ENCODE data around the gene PDE7B.

PDE7B gene

DNA sequence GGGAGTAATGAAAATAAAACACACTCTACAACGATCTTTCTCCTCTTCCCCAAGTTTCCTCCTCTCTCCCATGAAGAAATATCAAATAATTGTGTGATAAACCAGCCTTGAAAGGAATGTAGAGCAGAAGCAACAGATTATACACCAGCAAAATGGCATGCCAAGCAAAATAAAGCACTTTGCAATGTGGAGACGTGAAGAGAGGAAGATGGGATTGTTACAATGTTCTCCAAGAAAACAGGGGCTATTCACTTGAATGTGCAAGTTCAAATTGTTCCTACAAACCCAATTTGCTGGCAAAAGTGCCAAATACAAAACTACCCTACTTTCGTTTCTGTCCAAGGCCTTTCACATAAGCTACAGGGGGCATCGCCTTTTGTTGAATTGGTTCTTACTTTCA is 185.1 kb downstream of the PDE7B start:
- DNase-seq, result no peak

- DNase-seq, result no peak
Observed at GRCh38 chr6:136037242-136037875, 185.9 kb downstream of the PDE7B start.

DNA sequence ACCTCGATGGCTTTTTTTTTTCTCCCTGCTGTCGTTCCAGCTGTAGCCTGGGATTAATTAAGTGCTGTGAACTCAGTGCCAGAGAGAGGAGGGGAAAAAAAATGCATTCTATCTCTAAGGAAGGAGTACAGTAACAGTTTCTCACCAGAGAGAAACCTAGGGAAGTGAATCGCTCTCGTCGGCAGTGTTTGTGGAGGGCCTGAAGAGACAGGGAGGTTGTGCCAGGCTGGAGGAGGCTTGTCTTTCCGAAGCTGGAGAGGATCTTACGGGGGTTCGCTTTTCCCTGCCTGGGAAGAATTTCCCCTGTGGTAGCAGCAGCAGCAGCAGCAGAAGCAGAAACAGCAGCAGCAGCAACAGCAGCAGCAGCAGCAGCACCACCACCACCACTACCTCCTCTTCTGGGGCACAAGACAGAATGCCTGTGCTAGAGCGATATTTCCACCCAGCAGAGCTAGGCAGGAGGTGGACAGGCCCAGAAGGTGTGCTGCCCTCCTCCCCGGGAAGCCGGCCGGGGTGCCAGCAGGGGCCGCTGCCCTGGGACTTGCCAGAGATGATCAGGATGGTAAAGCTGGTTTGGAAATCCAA is 186.5 kb downstream of the PDE7B start:
- no peak for DNase-seq

DNA sequence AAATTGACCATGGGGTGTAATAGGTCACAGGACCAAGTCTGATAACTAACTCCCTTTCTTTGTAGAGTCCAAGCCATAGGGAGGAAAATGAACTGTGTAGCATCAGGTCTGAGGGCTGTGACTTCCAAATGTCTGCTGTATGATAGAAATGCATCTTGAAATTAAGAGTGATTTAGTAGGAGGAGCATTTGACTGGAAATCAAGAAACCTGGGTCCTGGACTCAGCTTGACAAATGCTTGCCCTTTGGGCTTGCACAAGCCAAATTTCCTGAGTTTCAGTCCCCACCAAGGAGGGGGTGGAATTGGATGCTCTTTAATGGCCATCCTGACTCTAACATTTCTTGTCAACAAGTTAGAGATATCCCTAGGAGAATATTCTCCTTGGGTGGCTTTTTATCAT is 187.0 kb downstream of the PDE7B start:
- no peak for DNase-seq

DNA sequence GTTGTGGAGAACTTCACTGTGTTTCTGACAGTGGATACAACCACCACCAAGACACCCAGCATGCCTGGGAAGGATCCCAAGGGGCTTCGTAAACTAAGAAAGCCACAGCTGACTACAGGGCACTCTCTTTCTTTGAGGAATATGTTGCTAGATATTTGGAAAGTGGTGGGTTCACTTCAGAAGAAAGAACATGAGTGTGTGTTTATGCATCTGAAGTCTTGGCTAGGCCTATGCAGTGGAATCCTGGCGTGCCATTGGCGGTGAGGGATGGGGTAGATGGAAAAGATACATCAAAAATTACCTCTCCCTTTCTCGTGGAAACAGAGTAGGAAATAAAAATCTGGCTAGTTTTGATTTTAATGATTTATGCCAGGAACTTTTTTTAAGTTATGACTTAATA is 187.7 kb downstream of the PDE7B start:
- DNase-seq, result no peak

- DNase-seq, result no peak
Observed at GRCh38 chr6:136050475-136050874, 199.0 kb downstream of the PDE7B start.

- peak; percentile 45 for DNase-seq
Observed at GRCh38 chr6:136051140-136051775, 199.8 kb downstream of the PDE7B start.

DNA sequence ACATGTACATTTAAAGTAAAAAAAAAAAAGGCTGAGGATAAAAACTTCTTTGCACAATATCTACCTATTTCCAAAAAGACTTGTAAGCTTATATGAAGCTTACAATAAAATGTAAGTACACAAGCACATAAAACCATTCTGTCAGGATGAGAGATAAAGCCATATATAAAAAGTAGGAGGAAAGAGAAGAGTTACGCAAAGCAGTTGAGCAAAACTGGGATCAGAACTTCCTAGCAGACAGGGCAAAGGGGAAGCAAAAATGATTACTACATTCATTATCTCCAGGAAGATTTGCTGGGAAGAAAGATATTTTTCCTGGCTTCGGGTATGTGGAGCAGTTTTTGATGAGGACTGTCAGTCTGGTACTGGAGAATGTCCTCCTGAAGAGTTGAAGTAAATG is 200.5 kb downstream of the PDE7B start:
- DNase-seq, result no peak

DNA sequence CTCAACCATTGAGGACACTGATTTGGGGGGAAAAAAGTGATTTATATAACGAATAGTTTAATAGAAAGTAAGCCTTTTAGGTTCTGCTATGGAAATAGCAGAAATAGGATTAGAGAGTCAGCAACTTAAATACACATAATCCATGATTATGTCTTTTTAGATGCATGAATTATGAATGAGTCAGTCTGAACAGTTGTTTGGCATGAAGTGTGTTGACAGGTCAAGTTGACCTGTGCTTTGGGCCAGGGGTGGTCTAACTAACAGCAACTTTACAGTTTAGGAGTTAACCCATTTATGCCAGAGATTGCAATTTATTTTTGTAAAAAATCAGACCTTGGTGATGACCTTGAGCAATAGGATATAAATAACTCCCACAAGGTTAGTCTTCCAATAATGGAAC is 207.4 kb downstream of the PDE7B start:
- no peak for DNase-seq

DNA sequence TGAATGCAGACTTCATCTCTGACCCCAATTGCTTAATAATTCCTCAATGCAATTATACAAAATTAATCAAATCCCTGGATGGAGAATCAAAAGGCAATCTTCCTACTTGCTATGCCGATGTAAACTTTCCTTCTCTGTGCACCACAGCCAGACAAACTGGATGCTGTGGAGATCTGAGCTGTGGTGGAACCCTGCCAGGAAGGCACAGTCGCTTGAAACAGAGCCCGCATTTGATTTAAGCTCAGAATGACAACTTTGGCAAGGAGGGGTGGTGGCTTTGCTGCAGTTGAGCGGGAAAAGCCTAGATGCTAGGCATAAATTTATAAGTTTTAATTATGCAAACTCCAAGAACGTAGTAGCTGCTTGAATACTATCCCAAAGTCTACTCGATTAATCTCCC is 207.8 kb downstream of the PDE7B start:
- no peak for DNase-seq

DNA sequence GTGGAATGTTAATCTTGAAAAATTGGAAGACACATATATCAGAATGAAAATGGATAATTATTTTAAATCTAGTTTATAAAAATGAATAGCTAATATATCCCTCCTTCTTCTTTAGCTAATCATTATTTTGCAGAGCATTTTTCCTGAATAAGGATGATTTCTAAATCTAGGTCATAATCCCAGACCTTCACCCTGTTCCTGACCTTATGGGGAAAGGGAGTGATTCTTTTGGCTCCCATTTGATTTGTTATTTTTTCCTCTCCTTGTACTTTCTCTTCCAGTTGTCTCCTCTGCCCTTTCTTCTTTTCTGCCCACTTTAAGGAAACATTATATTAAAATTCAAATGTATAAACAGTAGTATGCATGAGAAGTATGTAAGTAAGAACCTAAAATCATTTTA is 208.6 kb downstream of the PDE7B start:
- DNase-seq, result no peak

GRCh38 chr6:136060759-136061158 is 209.3 kb downstream of the PDE7B start:
- no peak for DNase-seq

DNA sequence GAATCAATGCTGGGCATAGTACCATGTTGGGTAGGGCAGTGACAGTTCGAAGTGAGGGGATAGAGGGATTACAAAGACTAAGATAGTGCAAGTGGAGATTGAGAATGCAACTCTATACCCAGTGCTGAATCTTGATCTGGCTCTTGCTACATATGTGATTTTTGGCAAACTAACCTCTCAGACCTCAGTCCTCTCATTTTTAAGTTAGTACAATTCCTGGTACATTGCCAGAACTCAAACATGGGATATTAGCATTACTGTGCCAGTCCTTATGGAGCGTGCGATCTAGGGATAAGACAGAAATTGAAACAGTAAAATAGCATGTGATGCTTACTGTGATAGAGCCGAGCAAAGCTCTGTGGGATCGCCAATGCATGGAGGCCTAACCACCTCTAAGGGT is 210.2 kb downstream of the PDE7B start:
- DNase-seq, result no peak

DNA sequence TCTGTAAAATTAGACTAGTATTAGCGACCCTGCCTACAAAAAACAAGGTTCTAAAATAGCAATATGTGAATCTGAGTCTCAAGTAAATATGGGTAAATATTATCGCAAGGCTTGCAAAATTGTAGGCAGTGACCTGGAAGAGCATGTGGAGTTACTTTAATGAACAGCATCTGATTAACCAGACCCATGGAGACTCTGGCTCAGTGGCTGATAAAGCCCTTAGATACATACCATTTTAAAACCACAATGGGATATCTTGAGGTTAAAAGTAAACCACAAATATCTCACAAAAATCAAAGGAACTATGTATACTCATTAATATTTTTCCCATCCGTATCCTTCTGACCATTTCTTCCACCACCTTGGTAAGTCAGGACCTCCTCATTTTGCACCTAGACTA is 211.6 kb downstream of the PDE7B start:
- no peak for DNase-seq

- DNase-seq, result no peak
Observed at GRCh38 chr6:136066005-136066404, 214.5 kb downstream of the PDE7B start.

- no peak for DNase-seq
Observed at GRCh38 chr6:136067731-136068341, 216.3 kb downstream of the PDE7B start.

- no peak for DNase-seq
Observed at GRCh38 chr6:136069119-136069518, 217.6 kb downstream of the PDE7B start.

DNA sequence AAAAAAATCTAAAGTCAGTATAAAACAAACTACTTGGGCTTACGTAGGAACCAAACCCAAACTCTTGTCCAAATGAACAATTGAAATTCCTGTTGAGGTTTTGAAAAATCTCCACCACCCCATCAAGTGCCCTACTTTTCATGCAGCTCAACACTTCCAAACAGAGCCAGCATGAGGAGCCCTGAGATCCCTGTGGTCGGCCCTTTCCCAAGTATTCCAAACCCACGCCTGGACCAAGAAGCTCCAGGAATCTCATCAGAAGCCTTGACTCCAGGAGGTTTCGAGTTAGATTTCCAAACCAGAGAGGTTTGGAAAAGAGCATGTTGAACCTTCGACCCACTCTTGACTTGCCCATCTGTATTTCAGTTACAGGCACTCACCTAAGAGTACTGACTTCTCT is 219.3 kb downstream of the PDE7B start:
- DNase-seq, result no peak

- no peak for DNase-seq
Observed at GRCh38 chr6:136072691-136073090, 221.2 kb downstream of the PDE7B start.

DNA sequence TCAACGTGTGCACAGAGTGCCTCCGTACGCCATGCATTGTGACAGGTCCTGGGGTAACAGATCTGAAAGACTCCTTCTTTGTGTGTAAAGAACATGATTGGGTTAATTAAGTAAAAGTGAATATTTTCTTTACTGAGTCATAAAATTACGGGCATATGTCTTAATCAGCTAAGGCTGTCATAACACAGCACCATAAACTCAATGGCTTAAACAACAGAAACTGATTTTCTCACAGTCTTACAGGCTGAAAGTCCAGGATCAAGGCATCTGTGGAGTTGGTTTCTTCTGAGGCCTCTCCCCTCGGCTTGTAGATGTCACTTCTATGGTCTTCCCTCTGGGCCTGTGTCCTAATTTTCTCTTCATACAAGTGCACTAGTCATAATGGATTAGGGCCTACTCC is 221.7 kb downstream of the PDE7B start:
- no peak for DNase-seq

DNA sequence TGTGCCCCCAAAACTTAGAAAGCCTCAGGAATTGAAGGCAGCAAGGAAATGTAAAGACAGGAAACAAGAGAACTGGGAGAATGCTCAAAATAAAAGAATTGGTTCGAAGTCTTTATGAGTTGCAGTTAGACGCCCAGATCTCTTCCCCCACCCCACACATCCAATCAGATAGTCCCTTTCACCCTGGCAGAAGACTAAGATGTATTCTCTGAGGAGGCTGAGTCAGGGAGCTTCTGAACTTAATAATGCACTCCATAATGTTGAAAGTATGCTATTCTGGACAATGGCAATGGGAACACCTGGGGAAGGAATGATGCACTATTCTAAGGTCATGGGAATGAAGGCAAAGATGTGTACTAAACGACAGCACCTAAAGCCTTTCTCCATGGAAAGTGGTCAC is 225.0 kb downstream of the PDE7B start:
- no peak for DNase-seq

- no peak for DNase-seq
Observed at GRCh38 chr6:136077834-136078576, 226.5 kb downstream of the PDE7B start.

DNA sequence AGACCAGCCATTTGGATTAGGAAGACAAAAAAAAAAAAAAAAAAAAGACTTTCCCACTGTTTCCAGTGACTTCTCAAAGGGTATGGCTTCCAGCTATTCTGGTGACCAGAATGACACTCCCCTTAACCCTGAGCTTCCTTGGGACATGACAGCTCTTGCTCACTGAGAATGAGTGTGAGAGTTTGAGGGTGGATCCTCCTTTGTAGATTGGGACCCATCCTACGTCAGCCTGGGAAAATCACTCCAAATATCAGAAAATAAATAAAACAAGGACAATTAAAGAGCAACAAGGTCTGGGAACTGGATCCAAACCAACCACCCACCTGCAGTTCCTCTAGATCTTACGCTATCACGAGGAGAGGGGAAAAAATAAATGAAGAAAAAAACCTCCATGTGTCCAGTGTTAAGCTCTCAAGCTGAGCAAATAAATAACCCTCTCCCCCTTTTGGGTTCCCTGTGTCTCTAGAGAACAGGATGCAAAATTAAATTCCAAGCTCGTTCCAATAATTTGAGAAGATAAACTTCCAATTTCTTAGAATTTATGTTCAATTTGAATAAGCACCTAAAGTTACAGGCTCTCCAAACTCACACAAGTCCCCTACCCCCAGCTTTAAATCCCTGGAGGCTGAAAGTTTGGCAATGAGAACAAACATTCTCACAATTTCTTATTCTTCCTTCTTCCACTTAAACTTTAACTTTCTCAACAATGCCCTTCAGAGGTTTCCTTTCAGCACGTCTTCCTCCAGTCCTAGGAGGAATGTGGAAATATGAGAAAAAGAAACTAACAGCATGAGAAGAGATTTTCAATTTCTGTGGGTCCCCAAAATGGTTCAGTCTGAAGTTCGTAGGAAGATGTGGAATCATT is 228.4 kb downstream of the PDE7B start:
- DNase-seq, result no peak

Data from CD4-positive, alpha-beta T cell treated with Interleukin-21 for 1 hour (primary cell).